H1 (cell line): ENCODE measurements around the gene RPS6KA5. TPM values are rescaled to one million over a fixed set of nuclear protein-coding genes. Genes with fewer than 3 reads are reported as not detected.

Source experiments
- CTCF ChIA-PET: fragments of 300-600 bp; sonication (Branson Sonifier 250); formaldehyde crosslinking; loops from one replicate; lab custom pipeline; 2021; ENCODE audit not compliant: partially characterized antibody; lab: Charles Lee
- POLR2A ChIA-PET: fragments of 300-600 bp; sonication (Branson Sonifier 250); formaldehyde crosslinking; loops from one replicate; lab custom pipeline; 2021; ENCODE audit warnings: inconsistent platforms; ENCODE audit not compliant: partially characterized antibody; lab: Charles Lee
- DNase-seq, 2 experiments: peaks; one replicate each; pipeline versions ENCODE4 v3.0.0 to v3.0.0-alpha.2; 2010 to 2022; ENCODE audit warnings: low spot score in 2 of 2, low read depth in 1 of 2, mixed read lengths in 1 of 2
- FAIRE-seq: peaks from 2 replicates; lab custom pipeline; 2011; peaks lifted over from hg19 to GRCh38; lab: Jason Lieb, UNC
- H2AFZ ChIP-seq: 2 replicates; pipeline ENCODE4 v1.8.1; 2012; ENCODE audit warnings: low read length, inconsistent platforms
- H2AK5ac ChIP-seq: 2 replicates; pipeline ENCODE4 v1.6.1; 2013; ENCODE audit warnings: low read depth, low read length
- H2BK120ac ChIP-seq: replicated peaks from 2 replicates; pipeline ENCODE3; 2013; ENCODE audit warnings: low read depth, low read length, inconsistent platforms
- H2BK12ac ChIP-seq: 2 replicates; pipeline ENCODE4 v1.6.1; 2013; ENCODE audit warnings: low read depth, low read length
- H2BK15ac ChIP-seq: 2 replicates; pipeline ENCODE4 v1.6.1; 2013; ENCODE audit warnings: low read length
- H2BK20ac ChIP-seq: 2 replicates; pipeline ENCODE4 v1.6.1; 2013; ENCODE audit warnings: low read length
- H2BK5ac ChIP-seq: 2 replicates; pipeline ENCODE4 v1.6.1; 2013; ENCODE audit warnings: low read depth, low read length
- H3K14ac ChIP-seq: 2 replicates; pipeline ENCODE4 v1.6.1; 2013; ENCODE audit warnings: inconsistent platforms; ENCODE audit not compliant: insufficient read length
- H3K18ac ChIP-seq: 2 replicates; pipeline ENCODE4 v1.6.1; 2013; ENCODE audit warnings: low read length; ENCODE audit errors: extremely low read depth
- H3K23ac ChIP-seq: 2 replicates; pipeline ENCODE4 v1.6.1; 2013; ENCODE audit warnings: inconsistent platforms; ENCODE audit not compliant: insufficient read length
- H3K23me2 ChIP-seq: 2 replicates; pipeline ENCODE4 v1.6.1; 2013; ENCODE audit warnings: low read depth, low read length
- H3K27ac ChIP-seq: 2 replicates; pipeline ENCODE4 v1.6.1; 2011; ENCODE audit warnings: low read depth, low read length, inconsistent platforms
- H3K27me3 ChIP-seq, 4 experiments: replicated peaks in 1 of 4; 1 replicate in 1 of 4; 2 replicates in 3 of 4; pipeline versions ENCODE4 v1.6.1 to v1.8.1; 2011 to 2013; ENCODE audit warnings: low read length in 3 of 4, mild to moderate bottlenecking in 3 of 4, inconsistent platforms in 2 of 4, mixed read lengths in 2 of 4, moderate library complexity in 1 of 4; ENCODE audit not compliant: control insufficient read depth in 3 of 4, insufficient read depth in 3 of 4; ENCODE audit errors: extremely low read depth in 1 of 4
- H3K36me3 ChIP-seq, 4 experiments: 2 replicates each; pipeline versions ENCODE4 v1.6.1 to v1.8.1; 2011 to 2013; ENCODE audit warnings: mild to moderate bottlenecking in 4 of 4, low read length in 3 of 4, moderate library complexity in 2 of 4, control low read depth in 1 of 4, inconsistent platforms in 1 of 4; ENCODE audit not compliant: insufficient read depth in 4 of 4, control insufficient read depth in 2 of 4
- H3K4ac ChIP-seq: replicated peaks from 2 replicates; pipeline ENCODE3; 2013; ENCODE audit warnings: low read length, low read depth, mixed read lengths, inconsistent platforms; ENCODE audit not compliant: insufficient read length
- H3K4me1 ChIP-seq, 4 experiments: replicated peaks in 1 of 4; 1 replicate in 1 of 4; 2 replicates in 3 of 4; pipeline versions ENCODE4 v1.6.1 to v1.8.1; 2011 to 2013; ENCODE audit warnings: low read length in 3 of 4, inconsistent platforms in 2 of 4, mixed read lengths in 1 of 4; ENCODE audit not compliant: insufficient read depth in 4 of 4, control insufficient read depth in 3 of 4
- H3K4me2 ChIP-seq, 2 experiments: 2 replicates each; pipeline versions ENCODE4 v1.6.1 to v1.8.1; 2011 to 2013; ENCODE audit warnings: low read depth in 2 of 2, low read length in 2 of 2, control low read depth in 1 of 2, inconsistent platforms in 1 of 2, mild to moderate bottlenecking in 1 of 2; ENCODE audit not compliant: insufficient read depth in 1 of 2
- H3K4me3 ChIP-seq, 4 experiments: fragments of 200-600, 300-600 bp in 1 of 4; sonication (generic), shearing (Covaris generic), sonication (Bioruptor Twin) in 1 of 4; 2 replicates each; pipeline versions ENCODE4 v1.5.1 to v1.8.1; 2011 to 2016; ENCODE audit warnings: low read length in 4 of 4, low read depth in 3 of 4, control low read depth in 2 of 4, inconsistent platforms in 2 of 4, mild to moderate bottlenecking in 2 of 4, mixed read lengths in 1 of 4, moderate library complexity in 1 of 4; ENCODE audit not compliant: insufficient read depth in 2 of 4; ENCODE audit errors: extremely low read depth in 1 of 4
- H3K56ac ChIP-seq: replicated peaks from 2 replicates; pipeline ENCODE3; 2013; ENCODE audit warnings: low read depth, mild to moderate bottlenecking, mixed read lengths, low read length, inconsistent platforms; ENCODE audit not compliant: insufficient read length
- H3K79me1 ChIP-seq: 2 replicates; pipeline ENCODE4 v1.6.1; 2013; ENCODE audit warnings: low read depth, low read length, control low read depth
- H3K79me2 ChIP-seq, 2 experiments: 2 replicates each; pipeline versions ENCODE4 v1.6.1 to v1.8.1; 2012 to 2013; ENCODE audit warnings: low read length in 2 of 2, mild to moderate bottlenecking in 2 of 2, inconsistent platforms in 1 of 2; ENCODE audit not compliant: insufficient read depth in 2 of 2, control insufficient read depth in 1 of 2
- H3K9ac ChIP-seq, 4 experiments: replicated peaks in 1 of 4; 1 replicate in 1 of 4; 2 replicates in 3 of 4; pipeline versions ENCODE4 v1.6.1 to v1.8.1; 2011 to 2013; ENCODE audit warnings: low read depth in 3 of 4, low read length in 3 of 4, control low read depth in 2 of 4, mild to moderate bottlenecking in 2 of 4, moderate library complexity in 2 of 4, inconsistent platforms in 1 of 4; ENCODE audit errors: extremely low read depth in 1 of 4
- H3K9me3 ChIP-seq, 2 experiments: 2 replicates each; pipeline versions ENCODE4 v1.6.1 to v1.8.1; 2012 to 2013; ENCODE audit warnings: mild to moderate bottlenecking in 2 of 2, moderate library complexity in 2 of 2, control low read depth in 1 of 2, inconsistent platforms in 1 of 2, low read depth in 1 of 2, low read length in 1 of 2, mixed read lengths in 1 of 2; ENCODE audit not compliant: insufficient read depth in 2 of 2
- H4K20me1 ChIP-seq, 2 experiments: replicated peaks in 1 of 2; 2 replicates each; pipeline versions ENCODE3 to v1.8.1; 2011 to 2013; ENCODE audit warnings: inconsistent platforms in 2 of 2, low read length in 2 of 2, mild to moderate bottlenecking in 1 of 2; ENCODE audit not compliant: insufficient read depth in 2 of 2, control insufficient read depth in 1 of 2
- H4K5ac ChIP-seq: 2 replicates; pipeline ENCODE4 v1.6.1; 2013; ENCODE audit warnings: low read length, low read depth, mixed read lengths, inconsistent platforms; ENCODE audit not compliant: insufficient read length
- H4K8ac ChIP-seq: 2 replicates; pipeline ENCODE4 v1.8.0; 2013; ENCODE audit warnings: mild to moderate bottlenecking, moderate library complexity, low read length, inconsistent platforms; ENCODE audit not compliant: insufficient read depth; ENCODE audit errors: extremely low read depth
- H4K91ac ChIP-seq: replicated peaks from 2 replicates; pipeline ENCODE3; 2013; ENCODE audit warnings: low read length, mixed read lengths, inconsistent platforms; ENCODE audit not compliant: insufficient read length
- ATF2 ChIP-seq: IDR thresholded peaks from 2 replicates; pipeline ENCODE4 v1.6.1; 2012; ENCODE audit warnings: low read length, inconsistent platforms
- ATF3 ChIP-seq: IDR thresholded peaks from 2 replicates; pipeline ENCODE4 v1.6.1; 2011; ENCODE audit warnings: low read depth, mild to moderate bottlenecking, low read length; ENCODE audit not compliant: insufficient read depth
- CEBPB ChIP-seq: IDR thresholded peaks from 2 replicates; pipeline ENCODE4 v1.6.1; 2012; ENCODE audit warnings: low read depth, low read length
- EP300 ChIP-seq, 2 experiments: IDR thresholded peaks; 1 replicate in 1 of 2; 2 replicates in 1 of 2; pipeline ENCODE4 v1.6.1; 2011 to 2012; ENCODE audit warnings: low read depth in 2 of 2, low read length in 2 of 2, mild to moderate bottlenecking in 2 of 2, borderline replicate concordance in 1 of 2, inconsistent platforms in 1 of 2, moderate library complexity in 1 of 2
- GABPA ChIP-seq: IDR thresholded peaks from 2 replicates; pipeline ENCODE4 v1.6.1; 2011; ENCODE audit warnings: mild to moderate bottlenecking, low read length, moderate library complexity, borderline replicate concordance; ENCODE audit not compliant: insufficient read depth
- HDAC2 ChIP-seq, 2 experiments: fragments of 300-600 bp in 1 of 2; sonication (generic) in 1 of 2; IDR thresholded peaks; 2 replicates each; pipeline ENCODE4 v1.6.1; 2011 to 2012; ENCODE audit warnings: low read depth in 2 of 2, low read length in 2 of 2, mild to moderate bottlenecking in 2 of 2, moderate library complexity in 2 of 2, borderline replicate concordance in 1 of 2, inconsistent platforms in 1 of 2
- JUN ChIP-seq: IDR thresholded peaks from 2 replicates; pipeline ENCODE4 v1.6.1; 2011; ENCODE audit warnings: low read depth, mild to moderate bottlenecking, improper control_type of control experiment, low read length
- NRF1 ChIP-seq: IDR thresholded peaks from 2 replicates; pipeline ENCODE4 v1.6.1; 2011; ENCODE audit warnings: mild to moderate bottlenecking, low read depth, low read length, improper control_type of control experiment
- POLR2AphosphoS5 ChIP-seq: IDR thresholded peaks from 2 replicates; pipeline ENCODE4 v1.6.1; 2011; ENCODE audit warnings: low read depth, low read length
- SP4 ChIP-seq: IDR thresholded peaks from 2 replicates; pipeline ENCODE4 v1.6.1; 2012; ENCODE audit warnings: low read length, inconsistent platforms
- TCF12 ChIP-seq: IDR thresholded peaks from 2 replicates; pipeline ENCODE4 v1.6.1; 2011; ENCODE audit warnings: low read depth, mild to moderate bottlenecking, low read length
- WGBS, 2 experiments: shearing (Covaris generic) in 1 of 2; methylation state at CpG; one replicate each; pipeline versions ENCODE4 v1.1.6 to v1.1.7; 2013 to 2015; ENCODE audit warnings: low lambda C conversion rate in 2 of 2, mixed read lengths in 2 of 2, inconsistent platforms in 1 of 2, low coverage in 1 of 2, missing lambda C conversion rate in 1 of 2; ENCODE audit not compliant: insufficient replicate concordance in 2 of 2, insufficient coverage in 1 of 2, insufficient read length in 1 of 2; ENCODE audit errors: extremely low coverage in 1 of 2, missing lambda C conversion rate in 1 of 2; 5-methylcytosine and 5-hydroxymethylcytosine counted together
- polyA plus RNA-seq, 7 experiments: library from polyadenylated mRNA; depleted of rRNA in 3 of 7; stranded (reverse) in 5 of 7; unstranded in 2 of 7; fragments of >200 nt in 5 of 7; fragments of 200-250 nt in 2 of 7; gene quantifications; 1 replicate in 5 of 7; 2 replicates in 1 of 7; 4 replicates in 1 of 7; pipeline versions ENCODE4 v1.2.1 to v1.2.3, GENCODE V29; 2011 to 2013; ENCODE audit warnings: missing spikeins in 2 of 7, mixed read lengths in 2 of 7
- total RNA-seq: library from RNA; stranded (reverse); fragmentation: NEBNext Ultra II Directional; extraction: Animal tissue kit (Norgen Biotek cat#: 25700); gene quantifications from 2 replicates; pipeline ENCODE4 v1.2.1, GENCODE V29; 2021

RPS6KA5 gene
- total and polyA plus RNA-seq, 2 of the 8 experiments (the other 6 are each of a cell fraction or from before 2014, with no cell fraction given), result 0.85 to 3.1 TPM

GRCh38 chr14:90857866-90858265 lies 202.6 kb downstream of the RPS6KA5 start:
- no peak overlapping the region for H2BK15ac ChIP-seq
- H3K9ac ChIP-seq, result no peak overlapping the region
- no peaks in the 10 kb centered on the region for H3K36me3 ChIP-seq
- H3K9me3 ChIP-seq, result no peaks in the 10 kb centered on the region
- POLR2A ChIA-PET, result interaction anchor here (0.6 kb wide), 1 partner anchor 264 kb away, joined by 3 read pairs; no protein-coding TSS in a partner anchor
- H3K14ac ChIP-seq, result no peak overlapping the region
- H3K79me2 ChIP-seq, result no peaks in the 10 kb centered on the region
- no peak overlapping the region for H2AFZ ChIP-seq
- H2BK20ac ChIP-seq, result no peak overlapping the region
- CTCF ChIA-PET, result interaction anchor here (0.9 to 1.7 kb wide), 2 partner anchors 41 to 178 kb away, joined by 3 read pairs; no protein-coding TSS in a partner anchor
- no peaks in the 10 kb centered on the region for H3K79me1 ChIP-seq
- H2BK120ac ChIP-seq, result no peak overlapping the region
- DNase-seq (no peak), FAIRE-seq (no peak)
- H4K8ac ChIP-seq, result no peak overlapping the region
- no peak overlapping the region for H2BK5ac ChIP-seq
- H2AK5ac ChIP-seq, result no peak overlapping the region
- no peak overlapping the region for H3K4me2 ChIP-seq
- H2BK12ac ChIP-seq, result no peak overlapping the region
- TF ChIP-seq TCF12, result no peak
- no peak for TF ChIP-seq ATF3
- no peak for TF ChIP-seq ATF2
- TF ChIP-seq GABPA, result no peak
- no peak for TF ChIP-seq SP4
- TF ChIP-seq JUN, result no peak
- no peak for TF ChIP-seq HDAC2 (IDR thresholded peaks at IDR 0.05; ENCODE audit: borderline replicate concordance in 1 of 2, low read depth in 2 of 2, low read length in 2 of 2)
- no peak for TF ChIP-seq CEBPB
- TF ChIP-seq EP300 (IDR thresholded peaks at IDR 0.05; ENCODE audit: borderline replicate concordance in 1 of 2, low read depth in 2 of 2, low read length in 2 of 2), result no peak
- no peak for TF ChIP-seq NRF1
- no peak for TF ChIP-seq POLR2AphosphoS5
- no peak overlapping the region for H3K18ac ChIP-seq
- H3K56ac ChIP-seq, result no peak overlapping the region
- H3K4ac ChIP-seq, result no peak overlapping the region
- no peak overlapping the region for H3K23ac ChIP-seq
- H3K27ac ChIP-seq, result no peak overlapping the region
- no peak overlapping the region for H4K5ac ChIP-seq
- WGBS, 2 experiments, result 93% methylated on average over 6 of the region's 6 CpGs; no CpG with 5 or more reads in 1 of the 2 experiments
- no peak overlapping the region for H3K4me3 ChIP-seq
- no peaks in the 10 kb centered on the region for H3K27me3 ChIP-seq
- H4K20me1 ChIP-seq, result no peaks in the 10 kb centered on the region
- H3K23me2 ChIP-seq, result no peaks in the 10 kb centered on the region
- no peaks in the 10 kb centered on the region for H3K4me1 ChIP-seq
- H4K91ac ChIP-seq, result no peak overlapping the region
